ENCODE data around the gene BRPF1. TPM values are rescaled to one million over a fixed set of nuclear protein-coding genes. Genes with fewer than 3 reads are reported as not detected.
A peak's percentile ranks its signal among the peaks of the same experiment; 100 is the strongest.

BRPF1 gene
- total RNA-seq, 1 experiment from 2014 or later: 23.6 TPM

DNA sequence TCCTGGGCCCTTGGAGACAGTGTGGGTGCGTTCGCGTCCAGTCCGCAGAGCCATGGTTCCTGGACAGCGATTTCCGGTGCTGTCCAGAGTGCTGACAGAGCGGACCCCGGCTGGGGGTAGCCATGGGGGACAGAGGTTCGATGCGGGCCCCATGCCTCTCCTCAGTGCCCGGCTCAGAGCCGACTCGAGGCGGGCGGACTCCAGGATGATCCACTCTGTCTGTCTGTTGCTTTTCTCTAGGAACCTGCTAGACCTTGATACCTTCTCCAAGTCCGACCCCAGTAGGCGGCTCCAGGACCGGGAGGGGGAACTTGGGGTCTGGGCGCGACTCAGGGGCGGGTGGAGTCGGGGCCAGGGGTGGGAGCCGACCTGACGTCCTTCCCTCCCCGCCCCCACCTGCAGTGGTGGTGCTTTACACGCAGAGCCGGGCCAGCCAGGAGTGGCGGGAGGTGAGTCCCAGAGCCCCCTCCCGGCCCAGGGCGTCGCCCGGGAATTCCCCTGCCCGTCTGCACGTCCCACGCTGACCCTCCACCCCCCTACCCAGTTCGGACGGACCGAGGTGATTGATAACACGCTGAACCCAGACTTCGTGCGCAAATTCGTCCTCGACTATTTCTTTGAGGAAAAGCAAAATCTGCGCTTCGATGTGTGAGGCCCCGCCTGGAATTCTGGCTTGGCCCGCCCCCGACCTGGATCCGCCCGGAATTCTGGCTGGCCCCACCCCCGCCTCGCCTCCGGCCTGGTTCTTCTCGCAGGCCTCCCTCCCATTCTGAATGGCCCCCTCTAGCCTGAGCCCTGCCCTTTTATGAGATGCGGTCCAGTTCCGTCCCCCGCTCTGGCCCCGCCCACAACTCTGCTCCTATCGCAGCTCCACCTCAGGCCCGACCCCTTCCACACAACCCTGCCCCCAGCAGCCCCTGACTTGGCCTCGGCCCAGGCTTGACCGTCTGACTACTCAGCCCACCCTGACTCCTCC lies 26.9 kb upstream of the BRPF1 start:
- ChIA-PET CTCF (no interaction called here), POLR2A (no interaction called here), RAD21 (ENCODE audit: low non-redundant PET in 1 of 2, low total read pairs in 2 of 2, uncharacterized antibody in 2 of 2, unreplicated experiment in 2 of 2) (no interaction called here)
- no peaks in the 10 kb centered on the region for H3K9me2 ChIP-seq (ENCODE audit: insufficient read depth)
- no peaks in the 10 kb centered on the region for H3K79me2 ChIP-seq (ENCODE audit: insufficient read depth, low read length)
- no peaks in the 10 kb centered on the region for H3K9me3 ChIP-seq (ENCODE audit: control insufficient read depth in 1 of 2, insufficient read depth in 1 of 2, low read depth in 1 of 2, low read length in 2 of 2)
- no peaks in the 10 kb centered on the region for H3K27me3 ChIP-seq (ENCODE audit: insufficient read depth, low read length)
- H3K4me1 ChIP-seq (ENCODE audit: control insufficient read depth in 1 of 2, insufficient read depth in 2 of 2, low read length in 2 of 2): peaks cover 0 to 9% of the 10 kb centered on the region in 2 experiments; a peak in 2 of 4 replicates
- no TSS peak for BruUV-seq (replicated peaks)
- intact Hi-C loops (cut with micrococcal nuclease): no loop called here
- no peak overlapping the region for H2AFZ ChIP-seq (ENCODE audit: low read depth, low read length, poor library complexity, severe bottlenecking)
- no peaks in the 10 kb centered on the region for H4K20me1 ChIP-seq (ENCODE audit: insufficient read depth)
- H3K36me3 ChIP-seq (ENCODE audit: control insufficient read depth in 1 of 2, insufficient read depth in 2 of 2, low read length in 2 of 2): peaks cover 0 to 3% of the 10 kb centered on the region in 2 experiments; a peak in 1 of 4 replicates
- peak overlapping the region in 1 of 2 experiments; percentile 40; a peak in 3 of 4 replicates for H3K4me3 ChIP-seq (replicated peaks in 1 of 2; ENCODE audit: low read depth in 1 of 2, low read length in 2 of 2)
- DNase-seq (ENCODE audit: low read depth, low spot score) (no peak), ATAC-seq (peak; percentile 92)
- H3K4me2 ChIP-seq (ENCODE audit: low read length): peak overlapping the region; percentile 70
- TF ChIP-seq EGR1 (IDR thresholded peaks at IDR 0.05; ENCODE audit: low read depth): no peak
- TF ChIP-seq, protein P1, sequence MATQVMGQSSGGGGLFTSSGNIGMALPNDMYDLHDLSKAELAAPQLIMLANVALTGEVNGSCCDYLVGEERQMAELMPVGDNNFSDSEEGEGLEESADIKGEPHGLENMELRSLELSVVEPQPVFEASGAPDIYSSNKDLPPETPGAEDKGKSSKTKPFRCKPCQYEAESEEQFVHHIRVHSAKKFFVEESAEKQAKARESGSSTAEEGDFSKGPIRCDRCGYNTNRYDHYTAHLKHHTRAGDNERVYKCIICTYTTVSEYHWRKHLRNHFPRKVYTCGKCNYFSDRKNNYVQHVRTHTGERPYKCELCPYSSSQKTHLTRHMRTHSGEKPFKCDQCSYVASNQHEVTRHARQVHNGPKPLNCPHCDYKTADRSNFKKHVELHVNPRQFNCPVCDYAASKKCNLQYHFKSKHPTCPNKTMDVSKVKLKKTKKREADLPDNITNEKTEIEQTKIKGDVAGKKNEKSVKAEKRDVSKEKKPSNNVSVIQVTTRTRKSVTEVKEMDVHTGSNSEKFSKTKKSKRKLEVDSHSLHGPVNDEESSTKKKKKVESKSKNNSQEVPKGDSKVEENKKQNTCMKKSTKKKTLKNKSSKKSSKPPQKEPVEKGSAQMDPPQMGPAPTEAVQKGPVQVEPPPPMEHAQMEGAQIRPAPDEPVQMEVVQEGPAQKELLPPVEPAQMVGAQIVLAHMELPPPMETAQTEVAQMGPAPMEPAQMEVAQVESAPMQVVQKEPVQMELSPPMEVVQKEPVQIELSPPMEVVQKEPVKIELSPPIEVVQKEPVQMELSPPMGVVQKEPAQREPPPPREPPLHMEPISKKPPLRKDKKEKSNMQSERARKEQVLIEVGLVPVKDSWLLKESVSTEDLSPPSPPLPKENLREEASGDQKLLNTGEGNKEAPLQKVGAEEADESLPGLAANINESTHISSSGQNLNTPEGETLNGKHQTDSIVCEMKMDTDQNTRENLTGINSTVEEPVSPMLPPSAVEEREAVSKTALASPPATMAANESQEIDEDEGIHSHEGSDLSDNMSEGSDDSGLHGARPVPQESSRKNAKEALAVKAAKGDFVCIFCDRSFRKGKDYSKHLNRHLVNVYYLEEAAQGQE (IDR thresholded peaks at IDR 0.05; ENCODE audit: low read depth): peak; percentile 73
- TF ChIP-seq RAD21 (IDR thresholded peaks at IDR 0.05; ENCODE audit: low read depth): no peak
- H3K27ac ChIP-seq (ENCODE audit: low read depth, low read length): no peak overlapping the region
- peak overlapping the region; percentile 30; the same call in 1 of the 2 replicates for H3K9ac ChIP-seq (ENCODE audit: low read length)
